Fibroblast of lung (primary cell): ENCODE measurements around the gene MACROD1. TPM values are rescaled to one million over a fixed set of nuclear protein-coding genes. Genes with fewer than 3 reads are reported as not detected.

Experiments
- DNase-seq, 2 donors: peaks; one replicate each; pipeline versions ENCODE4 v3.0.0 to v3.0.0-alpha.2; 2010; ENCODE audit warnings: low read depth in 2 of 2
- H2AFZ ChIP-seq: 2 replicates; pipeline ENCODE4 v1.5.1; 2012; ENCODE audit warnings: low read length, control low read depth, inconsistent platforms
- H3K27ac ChIP-seq: 2 replicates; pipeline ENCODE4 v1.5.1; 2011; ENCODE audit warnings: low read length, control low read depth; ENCODE audit not compliant: insufficient read depth
- H3K27me3 ChIP-seq: 2 replicates; pipeline ENCODE4 v1.5.1; 2011; ENCODE audit warnings: mild to moderate bottlenecking, low read length; ENCODE audit not compliant: control insufficient read depth, insufficient read depth
- H3K36me3 ChIP-seq: 2 replicates; pipeline ENCODE4 v1.5.1; 2011; ENCODE audit warnings: low read length; ENCODE audit not compliant: control insufficient read depth, insufficient read depth
- H3K4me1 ChIP-seq: 2 replicates; pipeline ENCODE4 v1.5.1; 2011; ENCODE audit warnings: low read length; ENCODE audit not compliant: control insufficient read depth, insufficient read depth; ENCODE audit errors: extremely low read depth
- H3K4me2 ChIP-seq: 2 replicates; pipeline ENCODE4 v1.5.1; 2011; ENCODE audit warnings: low read length, control low read depth; ENCODE audit not compliant: insufficient read depth; ENCODE audit errors: extremely low read depth
- H3K4me3 ChIP-seq, 4 experiments: fragments of 200-600 bp in 1 of 4; sonication (generic) in 1 of 4; replicated peaks in 1 of 4; 2 replicates each; pipeline ENCODE4 v1.5.1; 2011 to 2016; ENCODE audit warnings: low read length in 4 of 4, low read depth in 3 of 4, mild to moderate bottlenecking in 3 of 4, control low read depth in 2 of 4, inconsistent platforms in 1 of 4, mixed read lengths in 1 of 4; ENCODE audit not compliant: insufficient read depth in 1 of 4; ENCODE audit errors: control extremely low read depth in 1 of 4
- H3K79me2 ChIP-seq: 2 replicates; pipeline ENCODE4 v1.5.1; 2012; ENCODE audit warnings: mild to moderate bottlenecking, low read length, inconsistent platforms; ENCODE audit not compliant: control insufficient read depth, insufficient read depth
- H3K9ac ChIP-seq: 2 replicates; pipeline ENCODE4 v1.5.1; 2011; ENCODE audit warnings: mild to moderate bottlenecking, low read length, control low read depth; ENCODE audit not compliant: insufficient read depth
- H3K9me3 ChIP-seq: 2 replicates; pipeline ENCODE4 v1.5.1; 2012; ENCODE audit warnings: low read depth, low read length; ENCODE audit not compliant: control insufficient read depth, insufficient read depth
- H4K20me1 ChIP-seq: 2 replicates; pipeline ENCODE4 v1.5.1; 2011; ENCODE audit warnings: low read length; ENCODE audit not compliant: control insufficient read depth, insufficient read depth; ENCODE audit errors: extremely low read depth
- CTCF ChIP-seq, 2 donors: IDR thresholded peaks in 1 of 2; conservative IDR thresholded peaks in 1 of 2; 1 replicate in 1 of 2; 2 replicates in 1 of 2; pipeline ENCODE4 v1.5.1; 2011 to 2012; ENCODE audit warnings: low read length in 2 of 2, control low read depth in 1 of 2, inconsistent platforms in 1 of 2, low read depth in 1 of 2, mild to moderate bottlenecking in 1 of 2
- EZH2 ChIP-seq: IDR thresholded peaks from 2 replicates; pipeline ENCODE4 v1.5.1; 2012; ENCODE audit warnings: low read length, control low read depth, mild to moderate bottlenecking; ENCODE audit errors: missing control alignments
- polyA plus RNA-seq, 2 donors: library from polyadenylated mRNA; depleted of rRNA in 1 of 2; stranded (reverse) in 1 of 2; unstranded in 1 of 2; fragments of >200 nt; gene quantifications; 2 replicates each; pipeline ENCODE4 v1.2.1, GENCODE V29; 2011 to 2012; ENCODE audit warnings: missing spikeins in 1 of 2
- total RNA-seq: library from RNA; depleted of rRNA; stranded (reverse); fragments of >200 nt; gene quantifications from 2 replicates; pipeline ENCODE4 v1.2.1, GENCODE V29; 2014

MACROD1 gene
- total and polyA plus RNA-seq, 2 donors (not counting 1 experiment from before 2014, with no cell fraction given) = 8.8 to 24.8 TPM

GRCh38 chr11:64209563-64209843 lies 43.6 kb upstream of the MACROD1 start:
- Histone ChIP-seq H3K4me2 (no peak overlapping the region), H3K27me3 (no peaks in the 10 kb centered on the region)
- no peak for TF ChIP-seq CTCF (conservative IDR thresholded peaks at IDR 0.05 in 1 of 2, IDR thresholded peaks at IDR 0.05 in 1 of 2; ENCODE audit: low read depth in 1 of 2, low read length in 2 of 2)
- TF ChIP-seq EZH2 = no peak

GRCh38 chr11:64208796-64209562 lies 43.1 kb upstream of the MACROD1 start:
- Histone ChIP-seq H3K4me2 (no peak overlapping the region), H3K27ac (no peak overlapping the region), H3K4me1 (peaks cover 18% of the 10 kb centered on the region), H3K9me3 (no peaks in the 10 kb centered on the region), H2AFZ (no peak overlapping the region), H3K27me3 (no peaks in the 10 kb centered on the region), H3K9ac (no peak overlapping the region), H3K36me3 (peaks cover 15% of the 10 kb centered on the region), H3K4me3 (no peak overlapping the region), H3K79me2 (no peaks in the 10 kb centered on the region), H4K20me1 (no peaks in the 10 kb centered on the region)
- TF ChIP-seq CTCF (conservative IDR thresholded peaks at IDR 0.05 in 1 of 2, IDR thresholded peaks at IDR 0.05 in 1 of 2; ENCODE audit: low read depth in 1 of 2, low read length in 2 of 2) (no peak), EZH2 (no peak)
- no peak for DNase-seq

More at GRCh38 chr11:64209563-64209843, 43.6 kb upstream of the MACROD1 start:
- H3K27ac ChIP-seq = no peak overlapping the region
- no peaks in the 10 kb centered on the region for H3K9me3 ChIP-seq
- H4K20me1 ChIP-seq = no peaks in the 10 kb centered on the region
- H3K9ac ChIP-seq = no peak overlapping the region
- H3K36me3 ChIP-seq = peaks cover 13% of the 10 kb centered on the region
- peaks cover 15% of the 10 kb centered on the region for H3K4me1 ChIP-seq
- no peak overlapping the region for H2AFZ ChIP-seq
- DNase-seq = no peak
- H3K79me2 ChIP-seq = no peaks in the 10 kb centered on the region
- H3K4me3 ChIP-seq = no peak overlapping the region

- no peaks in the 10 kb centered on the region for H3K79me2 ChIP-seq
- H3K4me2 ChIP-seq = no peak overlapping the region
- H3K27me3 ChIP-seq = no peaks in the 10 kb centered on the region
- H3K27ac ChIP-seq = peak overlapping the region; percentile 89
- no peak overlapping the region for H2AFZ ChIP-seq
- no peaks in the 10 kb centered on the region for H4K20me1 ChIP-seq
- peaks cover 18% of the 10 kb centered on the region for H3K4me1 ChIP-seq
- H3K4me3 ChIP-seq = peak overlapping the region in 1 of 4 experiments; percentile 16
- TF ChIP-seq CTCF (conservative IDR thresholded peaks at IDR 0.05 in 1 of 2, IDR thresholded peaks at IDR 0.05 in 1 of 2; ENCODE audit: low read depth in 1 of 2, low read length in 2 of 2) = no peak
- no peak for TF ChIP-seq EZH2
- no peak for DNase-seq
- peak overlapping the region; percentile 63 for H3K9ac ChIP-seq
- peaks cover 22% of the 10 kb centered on the region for H3K36me3 ChIP-seq
- H3K9me3 ChIP-seq = no peaks in the 10 kb centered on the region
These were observed 42.3 kb upstream of the MACROD1 start for GRCh38 chr11:64208086-64208795.
